ENCODE measurements around the gene PPP4R2. TPM values are rescaled to one million over a fixed set of nuclear protein-coding genes. Genes with fewer than 3 reads are reported as not detected.

Gene PPP4R2, protein sequence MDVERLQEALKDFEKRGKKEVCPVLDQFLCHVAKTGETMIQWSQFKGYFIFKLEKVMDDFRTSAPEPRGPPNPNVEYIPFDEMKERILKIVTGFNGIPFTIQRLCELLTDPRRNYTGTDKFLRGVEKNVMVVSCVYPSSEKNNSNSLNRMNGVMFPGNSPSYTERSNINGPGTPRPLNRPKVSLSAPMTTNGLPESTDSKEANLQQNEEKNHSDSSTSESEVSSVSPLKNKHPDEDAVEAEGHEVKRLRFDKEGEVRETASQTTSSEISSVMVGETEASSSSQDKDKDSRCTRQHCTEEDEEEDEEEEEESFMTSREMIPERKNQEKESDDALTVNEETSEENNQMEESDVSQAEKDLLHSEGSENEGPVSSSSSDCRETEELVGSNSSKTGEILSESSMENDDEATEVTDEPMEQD
- 49.1 and 60.0 TPM in 2 replicates for total RNA-seq (2014; rRNA removed; shearing (Covaris generic))

DNA sequence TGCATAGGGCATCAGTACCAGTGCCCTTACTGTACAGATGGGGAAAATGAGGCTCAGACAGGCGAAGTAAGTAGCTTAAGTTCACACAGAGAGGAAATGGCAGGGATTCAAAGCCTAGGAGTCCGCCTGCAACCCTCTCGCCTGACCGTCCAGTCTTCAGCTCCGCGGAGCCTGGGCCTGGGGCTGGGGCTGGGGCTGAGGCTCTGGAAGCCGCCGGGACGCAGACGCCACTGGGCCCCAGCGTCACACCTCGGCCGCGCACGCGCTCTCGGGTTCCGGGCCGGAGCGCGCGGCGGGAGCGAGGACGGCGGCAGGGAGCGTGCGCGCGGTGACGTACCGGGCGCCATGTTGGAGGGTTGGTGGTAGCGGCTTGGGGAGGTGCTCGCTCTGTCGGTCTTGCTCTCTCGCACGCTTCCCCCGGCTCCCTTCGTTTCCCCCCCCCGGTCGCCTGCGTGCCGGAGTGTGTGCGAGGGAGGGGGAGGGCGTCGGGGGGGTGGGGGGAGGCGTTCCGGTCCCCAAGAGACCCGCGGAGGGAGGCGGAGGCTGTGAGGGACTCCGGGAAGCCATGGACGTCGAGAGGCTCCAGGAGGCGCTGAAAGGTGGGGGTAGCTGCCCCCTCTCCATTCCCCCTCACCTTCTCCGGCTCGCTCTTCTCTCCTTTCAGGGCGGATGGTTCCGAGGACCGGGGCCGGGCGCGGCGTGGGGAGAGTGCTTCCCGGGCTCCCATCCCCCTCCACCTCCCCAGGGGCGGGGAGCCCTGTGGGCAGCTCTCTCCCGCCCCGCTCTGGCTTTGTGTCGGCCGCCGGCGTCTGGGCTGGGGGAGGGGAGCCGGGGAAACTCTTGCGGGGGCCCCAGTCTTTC lies at the start of gene PPP4R2:
PPP4R2 (plus strand) TSS at position 339 of the 861 bp plus-strand sequence; CDS start at position 566, 227 bp downstream.

GRCh38 chr3:73061416-73061815 lies 64.8 kb downstream of the PPP4R2 start, which contains the start of gene EBLN2:
Gene EBLN2 (plus strand): TSS chr3:73061659. CDS start chr3:73062082, 423 bp downstream.

Small RNA genes within 50 kb of the gene (small RNA-seq; reads per million reads assigned to genes)
- gene RNU2-64P (52.9 reads per million, percentile 95 among the genes with 10 or more reads in this experiment), gene RNU6-557P (not detected), gene RNU7-19P (1.5 reads per million, percentile 66 among the genes with 10 or more reads in this experiment)

Other genes with a start within 250 kb of the PPP4R2 start
- 17.6 and 18.7 TPM in 2 replicates for gene SHQ1, start 148.4 kb upstream of the PPP4R2 start, total RNA-seq (2014; rRNA removed; shearing (Covaris generic))
- gene GXYLT2, start 108.8 kb upstream of the PPP4R2 start, total RNA-seq (2014; rRNA removed; shearing (Covaris generic)), result 14.3 and 21.3 TPM in 2 replicates
- gene EBLN2, start 64.8 kb downstream of the PPP4R2 start, total RNA-seq (2014; rRNA removed; shearing (Covaris generic)), result 6.1 and 6.5 TPM in 2 replicates

All from A375 (cell line).